Adipose tissue (tissue), 3 donors: ENCODE data around the gene RPL29. TPM values are rescaled to one million over a fixed set of nuclear protein-coding genes. Genes with fewer than 3 reads are reported as not detected.

Experiments used
- H3K27ac ChIP-seq: one replicate; pipeline ENCODE4 v1.5.1; 2013; ENCODE audit warnings: low read depth, low read length
- WGBS, 3 donors: extraction: QIAGEN DNeasy Blood & Tissue Kit; methylation state at CpG; one replicate each; pipeline ENCODE4 v1.1.7; 2013; 5-methylcytosine and 5-hydroxymethylcytosine counted together
- polyA plus RNA-seq, 3 donors: library from polyadenylated mRNA; stranded (reverse); fragments of 200-250 nt; gene quantifications; one replicate each; pipeline ENCODE4 v1.2.3, GENCODE V29; 2013
- donor health status: healthy with polysubstance abuse.
- donor health status: Bipolar disorder and iron deficiency.
- donor health status: healthy.

RPL29 gene
- polyA plus RNA-seq, 3 donors, result 1,845 to 3,201 (median 3,021) TPM

- WGBS, 3 donors, result 85 to 94% (median 88%) methylated on average over 11 of the region's 11 CpGs
- H3K27ac ChIP-seq, result no peak overlapping the region
Measured at GRCh38 chr3:51971350-51971749, 24.3 kb downstream of the RPL29 start.

GRCh38 chr3:51970606-51971300, 24.9 kb downstream of the RPL29 start:
- WGBS, 3 donors, result 49 to 83% (median 77%) methylated on average over 6 of the region's 6 CpGs
- H3K27ac ChIP-seq, result no peak overlapping the region

- no peak overlapping the region for H3K27ac ChIP-seq
- WGBS, 3 donors, result 61 to 78% (median 78%) methylated on average over 4 of the region's 4 CpGs
Measured at GRCh38 chr3:51969841-51970240, 25.9 kb downstream of the RPL29 start.

GRCh38 chr3:51968883-51969678, 26.6 kb downstream of the RPL29 start:
- no peak overlapping the region for H3K27ac ChIP-seq
- WGBS, 3 donors, result 79 to 89% (median 86%) methylated on average over 6 of the region's 6 CpGs

- no peak overlapping the region for H3K27ac ChIP-seq
- 10 to 15% (median 10%) methylated on average over 9 to 11 of the region's 11 CpGs for WGBS, 3 donors
Measured at GRCh38 chr3:51968170-51968775, 27.4 kb downstream of the RPL29 start.

- no peak within 1 kb of the TSS for H3K27ac ChIP-seq
- WGBS, 3 donors, result 1% methylated on average over 43 to 78 of the region's 90 CpGs
Measured at GRCh38 chr3:51967384-51968169, 28.1 kb downstream of the RPL29 start, which contains the start of gene PCBP4. Gene PCBP4, minus strand, starts transcription at chr3:51967454. Its CDS starts 6,214 bp downstream, at chr3:51961240.

GRCh38 chr3:51966922-51967383, 28.7 kb downstream of the RPL29 start:
- H3K27ac ChIP-seq, result no peak overlapping the region
- 3 to 15% (median 6%) methylated on average over 9 to 33 of the region's 33 CpGs for WGBS, 3 donors

- H3K27ac ChIP-seq, result no peak overlapping the region
- 73 to 91% (median 76%) methylated on average over 5 of the region's 5 CpGs for WGBS, 3 donors
Measured at GRCh38 chr3:51966486-51966885, 29.2 kb downstream of the RPL29 start.

- H3K27ac ChIP-seq, result no peak overlapping the region
- 68 to 93% (median 81%) methylated on average over 2 of the region's 2 CpGs for WGBS, 3 donors
Measured at GRCh38 chr3:51966016-51966415, 29.7 kb downstream of the RPL29 start.

GRCh38 chr3:51964521-51964920, 31.2 kb downstream of the RPL29 start:
- H3K27ac ChIP-seq, result no peak overlapping the region
- WGBS, 3 donors, result 73 to 80% (median 79%) methylated on average over 4 of the region's 4 CpGs

GRCh38 chr3:51963951-51964451, 31.7 kb downstream of the RPL29 start:
- no peak overlapping the region for H3K27ac ChIP-seq
- 76 to 80% (median 78%) methylated on average over 11 to 12 of the region's 12 CpGs for WGBS, 3 donors

- 74 to 91% (median 77%) methylated on average over 6 of the region's 6 CpGs for WGBS, 3 donors
- H3K27ac ChIP-seq, result no peak overlapping the region
Measured at GRCh38 chr3:51962854-51963530, 32.7 kb downstream of the RPL29 start.

- H3K27ac ChIP-seq, result no peak overlapping the region
- 55 to 68% (median 67%) methylated on average over 9 of the region's 9 CpGs for WGBS, 3 donors
Measured at GRCh38 chr3:51961602-51962569, 33.8 kb downstream of the RPL29 start.

GRCh38 chr3:51961011-51961410, 34.7 kb downstream of the RPL29 start:
- 89 to 94% (median 93%) methylated on average over 16 to 18 of the region's 18 CpGs for WGBS, 3 donors

GRCh38 chr3:51960386-51960785, 35.3 kb downstream of the RPL29 start:
- H3K27ac ChIP-seq, result no peak overlapping the region
- WGBS, 3 donors, result 83 to 88% (median 84%) methylated on average over 10 of the region's 10 CpGs

More at GRCh38 chr3:51961011-51961410, 34.7 kb downstream of the RPL29 start:
- H3K27ac ChIP-seq, result no peak overlapping the region

- H3K27ac ChIP-seq, result no peak overlapping the region
Measured at GRCh38 chr3:51959651-51960050, 36.0 kb downstream of the RPL29 start.

More at GRCh38 chr3:51959651-51960050, 36.0 kb downstream of the RPL29 start:
- WGBS, 3 donors, result 97 to 99% (median 99%) methylated on average over 7 of the region's 7 CpGs
